ENCODE results near the gene FRMPD3.
A peak's percentile ranks its signal among the peaks of the same experiment; 100 is the strongest.

The FRMPD3 gene

GRCh38 chrX:107480272-107480671, 30.8 kb downstream of the FRMPD3 start:
- DNase-seq (ENCODE audit: low spot score): no peak

GRCh38 chrX:107482046-107482445, 32.6 kb downstream of the FRMPD3 start:
- DNase-seq (ENCODE audit: low spot score): no peak

DNA sequence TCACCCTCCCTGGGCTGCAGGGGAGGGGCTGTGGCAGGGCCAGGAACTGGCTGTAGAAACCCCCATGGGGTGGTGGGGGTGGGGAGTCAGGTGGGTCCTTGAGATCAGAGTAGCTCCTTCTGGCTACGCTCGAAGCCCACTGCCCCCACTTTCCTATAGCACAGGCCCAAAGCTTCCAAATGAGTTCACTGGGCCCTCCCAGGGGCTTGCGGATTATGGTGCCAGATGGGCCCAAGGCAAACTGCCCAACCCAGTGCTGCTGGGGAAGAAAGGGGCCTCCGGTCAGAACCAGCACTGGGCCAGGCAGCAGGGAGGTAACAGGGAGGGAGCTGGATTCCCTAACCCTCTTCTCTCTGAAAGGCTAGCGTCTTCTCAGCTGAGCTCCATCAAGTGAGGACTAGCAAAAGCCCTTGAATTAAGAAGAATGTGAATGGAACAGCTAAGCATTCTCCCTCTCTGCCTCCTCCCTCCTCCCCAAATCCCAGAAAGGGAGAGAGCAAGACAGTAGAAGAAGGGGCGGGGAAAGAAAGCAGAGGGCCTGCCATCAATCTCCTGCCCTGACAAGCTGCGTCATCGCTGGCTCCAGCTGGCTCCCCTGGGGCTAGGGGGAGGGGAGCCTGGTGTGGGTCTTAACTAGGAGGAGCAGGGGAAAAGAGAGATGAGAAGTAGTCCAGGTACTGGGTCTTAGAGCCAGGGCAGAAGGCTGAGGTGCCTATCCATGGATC, 34.7 kb downstream of the FRMPD3 start:
- DNase-seq (ENCODE audit: low spot score): peak; percentile 37

DNA sequence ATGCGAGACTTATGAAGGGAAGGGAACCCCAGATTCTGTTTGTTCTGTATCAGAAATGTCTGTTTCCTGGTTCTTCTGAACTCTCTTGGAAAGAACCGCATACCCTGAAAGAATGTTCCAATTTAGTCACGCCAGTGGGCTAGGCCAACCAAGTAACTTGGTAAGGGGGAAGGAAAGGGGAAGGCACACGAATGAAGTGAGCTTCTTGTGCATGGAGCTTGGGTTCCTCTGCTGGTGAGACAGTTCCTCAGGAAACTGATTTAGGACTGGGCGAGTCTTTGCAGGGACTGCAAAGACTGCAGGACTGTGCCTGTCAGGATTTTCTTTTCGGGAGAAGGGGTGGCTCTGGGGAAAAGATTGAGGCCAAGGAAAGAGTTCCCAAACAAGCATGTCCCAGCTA, 35.6 kb downstream of the FRMPD3 start:
- no peak for DNase-seq (ENCODE audit: low spot score)

- DNase-seq (ENCODE audit: low spot score): no peak
Measured at GRCh38 chrX:107493141-107493540, 43.7 kb downstream of the FRMPD3 start.

- no peak for DNase-seq (ENCODE audit: low spot score)
Measured at GRCh38 chrX:107496786-107497185, 47.3 kb downstream of the FRMPD3 start.

Data from iPS-NIHi11 (cell line).